Measurements from ENCODE around the gene SYTL2.

GRCh38 chr11:85717429-85717828 is 93.5 kb downstream of the SYTL2 start:
- TF ChIP-seq POLR2A (IDR thresholded peaks at IDR 0.05), result no peak
- TF ChIP-seq, protein P1, sequence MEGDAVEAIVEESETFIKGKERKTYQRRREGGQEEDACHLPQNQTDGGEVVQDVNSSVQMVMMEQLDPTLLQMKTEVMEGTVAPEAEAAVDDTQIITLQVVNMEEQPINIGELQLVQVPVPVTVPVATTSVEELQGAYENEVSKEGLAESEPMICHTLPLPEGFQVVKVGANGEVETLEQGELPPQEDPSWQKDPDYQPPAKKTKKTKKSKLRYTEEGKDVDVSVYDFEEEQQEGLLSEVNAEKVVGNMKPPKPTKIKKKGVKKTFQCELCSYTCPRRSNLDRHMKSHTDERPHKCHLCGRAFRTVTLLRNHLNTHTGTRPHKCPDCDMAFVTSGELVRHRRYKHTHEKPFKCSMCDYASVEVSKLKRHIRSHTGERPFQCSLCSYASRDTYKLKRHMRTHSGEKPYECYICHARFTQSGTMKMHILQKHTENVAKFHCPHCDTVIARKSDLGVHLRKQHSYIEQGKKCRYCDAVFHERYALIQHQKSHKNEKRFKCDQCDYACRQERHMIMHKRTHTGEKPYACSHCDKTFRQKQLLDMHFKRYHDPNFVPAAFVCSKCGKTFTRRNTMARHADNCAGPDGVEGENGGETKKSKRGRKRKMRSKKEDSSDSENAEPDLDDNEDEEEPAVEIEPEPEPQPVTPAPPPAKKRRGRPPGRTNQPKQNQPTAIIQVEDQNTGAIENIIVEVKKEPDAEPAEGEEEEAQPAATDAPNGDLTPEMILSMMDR (IDR thresholded peaks at IDR 0.05), result no peak
- TF ChIP-seq EP300 (IDR thresholded peaks at IDR 0.05), result no peak

Measured in ovary (tissue), 3 donors.